Activated T-helper 1 cell treated with anti-CD3 and anti-CD28 coated beads, Interleukin-12 subunit alpha, Interleukin-12 subunit beta, Interleukin-2, Interleukin-4 antibody, amounts not matched to agents 30 ng/mL and 10 ng/mL and 1 ng/mL, durations not matched to agents 14 hours and 24 hours and 36 hours (primary cell): ENCODE measurements around the gene ERMAP. TPM values are rescaled to one million over a fixed set of nuclear protein-coding genes. Genes with fewer than 3 reads are reported as not detected.

Source experiments
- DNase-seq: peaks from one replicate; pipeline ENCODE4 v3.0.0; 2021; ENCODE audit warnings: low spot score
- H3K27ac Mint-ChIP-seq: one replicate; pipeline ENCODE4 v1.8.0; 2021; ENCODE audit warnings: mild to moderate bottlenecking, mixed read lengths
- H3K27me3 Mint-ChIP-seq: one replicate; pipeline ENCODE4 v1.8.0; 2022; ENCODE audit warnings: mild to moderate bottlenecking, moderate library complexity, mixed read lengths; ENCODE audit not compliant: insufficient read depth
- H3K36me3 Mint-ChIP-seq: one replicate; pipeline ENCODE4 v1.8.0; 2021; ENCODE audit warnings: low read depth, mixed read lengths
- H3K4me1 Mint-ChIP-seq: one replicate; pipeline ENCODE4 v1.8.0; 2021; ENCODE audit warnings: low read depth, mixed read lengths
- H3K4me3 Mint-ChIP-seq: one replicate; pipeline ENCODE4 v1.8.0; 2021; ENCODE audit warnings: mild to moderate bottlenecking, moderate library complexity, mixed read lengths
- H3K9me3 Mint-ChIP-seq: one replicate; pipeline ENCODE4 v1.8.0; 2021; ENCODE audit warnings: mixed read lengths
- intact Hi-C: fragments of 100-400 bp; cut with micrococcal nuclease; formaldehyde crosslinking; loops from one replicate; pipeline ENCODE4 v1.15.1; 2024
- total RNA-seq: library from RNA; stranded (reverse); gene quantifications from 2 replicates; pipeline ENCODE4 v1.2.3, GENCODE V29; 2022

ERMAP gene
- total RNA-seq, 1 donor from 2014 or later: 3.7 TPM

DNA sequence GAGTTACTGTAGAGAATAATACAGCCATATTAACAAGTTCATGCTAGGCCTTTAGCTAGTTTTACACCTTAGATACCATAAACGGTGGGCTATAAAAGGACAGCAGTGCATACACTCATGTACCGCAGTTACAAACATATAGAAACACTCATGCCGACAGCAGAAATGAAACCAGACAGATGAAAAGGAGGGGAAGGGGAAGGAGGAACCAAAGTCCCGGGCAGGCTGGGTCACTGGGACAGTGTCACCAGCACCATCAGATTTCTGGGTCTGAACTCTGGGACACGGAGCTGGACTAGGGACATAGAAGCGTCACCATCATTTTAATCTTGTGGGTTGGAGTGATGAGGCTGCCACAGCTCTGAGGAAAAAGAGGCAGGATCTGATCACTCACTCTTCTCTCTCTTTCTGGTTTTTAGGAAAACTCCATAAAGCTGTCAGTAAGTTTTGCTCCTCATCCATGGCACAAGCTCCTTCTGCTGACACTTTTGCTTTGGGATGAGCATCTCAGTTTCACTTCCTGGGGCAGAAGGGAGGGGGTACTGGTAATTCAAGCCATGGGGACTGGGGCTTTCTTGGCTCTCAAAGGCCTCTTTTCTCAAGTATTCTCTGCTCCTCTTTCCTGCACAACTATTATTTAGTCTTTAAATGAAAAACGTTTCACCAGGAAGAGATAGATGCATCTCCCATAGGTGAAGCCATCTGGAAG lies 21.7 kb downstream of the ERMAP start:
- no peaks in the 10 kb centered on the region for H3K36me3 Mint-ChIP-seq
- H3K4me3 Mint-ChIP-seq: no peak overlapping the region
- H3K27ac Mint-ChIP-seq: no peak overlapping the region
- intact Hi-C loops: no loop called here
- DNase-seq: no peak
- no peaks in the 10 kb centered on the region for H3K27me3 Mint-ChIP-seq
- H3K4me1 Mint-ChIP-seq: no peaks in the 10 kb centered on the region
- H3K9me3 Mint-ChIP-seq: no peaks in the 10 kb centered on the region

DNA sequence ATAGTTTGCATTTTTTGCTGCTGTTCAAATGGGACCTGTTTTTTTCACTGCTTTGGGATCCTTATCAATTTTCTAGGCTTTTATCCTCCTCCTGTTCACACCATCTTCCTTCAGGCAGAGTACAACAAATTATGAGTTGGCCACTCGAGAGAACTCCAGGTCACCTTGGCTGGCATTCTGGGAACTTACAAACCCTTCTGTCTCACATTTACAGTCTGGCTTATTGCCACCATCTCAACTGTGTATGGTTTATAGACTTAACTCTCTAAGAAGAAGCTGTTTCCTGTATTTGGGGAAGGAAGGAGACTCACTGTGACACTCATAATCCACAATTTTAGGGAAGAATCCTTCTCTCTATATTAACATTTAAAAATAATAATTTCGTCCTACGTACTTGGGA lies 24.1 kb downstream of the ERMAP start:
- no peak for DNase-seq
- Mint-ChIP-seq H3K36me3 (no peaks in the 10 kb centered on the region), H3K4me1 (peaks cover 10% of the 10 kb centered on the region), H3K27ac (no peak overlapping the region), H3K4me3 (no peak overlapping the region), H3K27me3 (no peaks in the 10 kb centered on the region), H3K9me3 (no peaks in the 10 kb centered on the region)
- intact Hi-C loops: loop anchor here (10.0 kb wide), 3 partner anchors 334 to 1944 kb away; partner anchors contain the start of genes BEST4, CFAP57, EBNA1BP2 and ELOVL1

DNA sequence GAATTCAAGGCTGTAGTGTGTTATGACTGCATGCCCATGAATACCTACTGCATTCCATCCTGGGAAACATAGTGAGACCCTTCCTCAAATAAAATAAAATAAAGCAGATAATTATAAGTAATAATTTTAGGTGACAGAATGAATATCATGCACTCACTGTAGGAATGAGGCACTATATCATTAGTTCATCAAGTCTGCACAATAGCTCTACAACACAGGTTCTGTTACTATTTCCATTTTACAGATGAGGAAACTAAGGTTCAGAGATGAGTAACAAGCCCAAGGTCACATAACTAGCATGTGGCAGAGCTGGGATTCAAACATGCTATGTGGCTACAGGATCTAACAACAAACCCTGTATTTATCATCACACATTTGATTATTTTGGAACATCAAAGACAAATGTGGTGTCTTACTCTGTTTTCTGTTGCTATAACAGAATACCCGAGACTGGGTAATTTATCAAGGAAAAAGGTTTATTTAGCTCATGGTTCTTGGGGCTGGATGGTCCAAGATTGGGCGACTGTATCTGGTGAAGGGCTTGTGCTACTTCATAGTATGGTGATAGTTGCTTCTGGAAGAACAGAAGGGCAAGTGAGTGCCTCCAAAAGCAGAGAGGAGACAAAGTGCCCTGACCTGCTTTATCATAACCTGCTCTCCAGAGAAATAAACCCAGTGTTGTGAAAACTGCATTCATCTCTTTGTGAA lies 24.7 kb downstream of the ERMAP start:
- Mint-ChIP-seq H3K27me3 (no peaks in the 10 kb centered on the region), H3K4me3 (no peak overlapping the region), H3K9me3 (no peaks in the 10 kb centered on the region), H3K4me1 (peaks cover 14% of the 10 kb centered on the region), H3K27ac (no peak overlapping the region), H3K36me3 (no peaks in the 10 kb centered on the region)
- no peak for DNase-seq
- intact Hi-C loops: loop anchor here (10.0 kb wide), 3 partner anchors 333 to 1943 kb away; partner anchors contain the start of genes BEST4, CFAP57, EBNA1BP2 and ELOVL1

DNA sequence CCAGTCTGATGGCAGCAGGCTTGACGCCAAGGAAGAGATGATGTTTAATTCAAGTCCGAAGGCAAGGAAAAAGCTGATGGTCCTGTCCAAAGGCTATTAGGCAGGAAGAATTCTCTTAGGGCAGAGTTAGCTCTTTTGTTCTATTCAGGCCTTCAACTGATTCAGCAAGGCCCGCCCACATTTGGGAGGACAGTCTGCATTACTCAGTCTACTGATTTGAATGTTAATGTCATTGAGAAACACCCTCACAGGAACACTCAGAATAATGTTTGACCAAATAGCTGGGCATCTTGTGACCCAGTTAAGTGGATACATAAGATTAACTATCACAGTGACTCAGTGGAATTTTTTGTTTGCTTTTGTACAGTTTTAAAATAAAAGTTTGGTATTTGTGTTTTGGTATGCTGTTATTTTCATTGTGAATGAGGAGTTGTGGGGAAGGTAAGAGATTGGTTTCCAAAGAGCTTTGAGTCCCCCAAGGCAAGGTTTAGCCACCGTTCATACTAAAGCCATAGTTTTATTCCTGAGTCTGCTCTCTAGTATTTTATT lies 27.7 kb downstream of the ERMAP start:
- Mint-ChIP-seq H3K36me3 (peaks cover 9% of the 10 kb centered on the region), H3K4me3 (peak overlapping the region; percentile 23), H3K9me3 (no peaks in the 10 kb centered on the region), H3K4me1 (peaks cover 37% of the 10 kb centered on the region), H3K27ac (no peak overlapping the region), H3K27me3 (no peaks in the 10 kb centered on the region)
- intact Hi-C loops: loop anchor here (10.0 kb wide), 3 partner anchors 330 to 1940 kb away; partner anchors contain the start of genes BEST4, CFAP57, EBNA1BP2 and ELOVL1
- no peak for DNase-seq

DNA sequence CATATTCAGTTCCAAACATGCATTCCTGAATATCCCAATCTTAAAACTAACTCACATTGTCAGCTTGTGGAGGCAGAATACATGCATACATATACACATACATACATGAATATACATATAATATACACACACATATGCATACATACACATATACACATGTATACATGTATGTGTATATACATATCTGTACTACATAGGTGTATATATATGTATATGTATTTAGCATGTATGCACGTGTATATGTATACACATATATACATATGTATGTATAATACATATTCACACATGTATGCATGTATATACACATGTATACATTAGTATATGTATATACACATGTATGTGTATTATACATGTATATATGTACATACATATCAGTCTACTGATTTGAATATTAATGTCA lies 28.3 kb downstream of the ERMAP start:
- DNase-seq: no peak
- Mint-ChIP-seq H3K36me3 (peaks cover 13% of the 10 kb centered on the region), H3K27me3 (no peaks in the 10 kb centered on the region), H3K4me1 (peaks cover 41% of the 10 kb centered on the region), H3K9me3 (no peaks in the 10 kb centered on the region), H3K27ac (no peak overlapping the region), H3K4me3 (no peak overlapping the region)
- intact Hi-C loops: loop anchor here (10.0 kb wide), 3 partner anchors 330 to 1940 kb away; partner anchors contain the start of genes BEST4, CFAP57, EBNA1BP2 and ELOVL1

DNA sequence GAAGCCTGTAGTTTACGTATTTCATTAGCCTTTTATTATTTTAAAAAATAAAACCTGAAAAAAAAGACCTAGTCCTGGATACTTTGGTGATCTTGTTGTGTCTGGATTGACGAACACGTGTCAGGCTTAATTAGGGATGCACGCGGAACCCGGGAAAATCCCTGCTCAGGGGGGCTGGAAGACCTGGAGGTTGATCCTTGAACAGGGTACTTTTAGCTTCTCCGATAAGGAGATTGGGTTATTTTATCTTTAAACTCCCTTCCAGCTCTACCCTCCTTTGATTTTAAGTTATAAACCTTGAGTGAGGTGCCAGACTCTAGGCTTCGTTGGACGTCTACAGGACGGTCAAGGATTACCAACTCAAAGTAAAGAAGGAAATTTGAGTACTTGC lies 28.9 kb downstream of the ERMAP start:
- H3K36me3 Mint-ChIP-seq: peaks cover 19% of the 10 kb centered on the region
- DNase-seq: no peak
- H3K9me3 Mint-ChIP-seq: peaks cover 3% of the 10 kb centered on the region
- H3K27ac Mint-ChIP-seq: peak overlapping the region; percentile 78
- no peaks in the 10 kb centered on the region for H3K27me3 Mint-ChIP-seq
- H3K4me1 Mint-ChIP-seq: peaks cover 41% of the 10 kb centered on the region
- peak overlapping the region; percentile 97 for H3K4me3 Mint-ChIP-seq
- intact Hi-C loops: loop anchor here (1.0 to 10.0 kb wide), 11 partner anchors 30 to 1939 kb away; partner anchors contain the start of genes BEST4, C1orf50, CCDC30 and CFAP57

DNA sequence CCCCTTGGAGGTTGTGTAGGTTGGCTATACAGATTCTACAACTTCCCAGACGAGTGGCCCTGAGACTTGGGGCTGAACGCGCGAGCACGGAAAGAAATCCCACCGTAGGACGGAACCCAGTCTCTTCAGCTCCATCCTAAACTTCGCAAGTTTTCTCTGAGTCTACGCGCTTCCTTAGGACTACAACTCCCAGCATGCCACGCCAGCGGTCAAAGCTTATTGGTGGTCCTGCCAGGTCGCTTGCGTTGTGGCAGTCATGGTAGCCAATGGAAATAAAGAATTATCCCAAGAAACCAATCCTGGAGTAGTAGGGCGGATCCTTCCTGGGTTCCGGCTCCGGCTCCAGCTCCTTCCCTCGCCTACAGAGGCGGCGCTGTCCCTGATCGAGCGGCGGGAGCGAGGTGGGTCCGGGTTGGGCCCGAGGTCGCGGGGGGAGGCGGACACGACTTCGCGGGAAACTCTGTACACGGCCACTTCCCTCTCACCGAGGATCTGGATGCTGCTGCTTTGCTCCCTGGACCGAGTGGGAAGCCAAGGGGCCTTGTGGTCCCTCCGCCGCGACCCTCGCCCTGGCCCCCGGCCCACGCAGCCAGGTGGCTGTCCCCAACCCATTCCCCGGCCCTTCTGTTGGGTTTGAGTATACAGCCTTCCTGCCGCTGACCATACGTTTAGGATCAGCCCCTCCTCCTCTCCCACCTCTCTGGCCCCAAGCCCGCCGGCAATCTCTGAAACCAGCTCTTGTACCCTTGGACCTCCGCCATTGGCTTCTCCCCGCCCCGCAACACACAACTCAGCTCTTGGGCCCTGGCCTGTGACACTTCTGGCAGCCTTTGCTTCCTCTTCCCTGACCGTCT lies 29.6 kb downstream of the ERMAP start, which contains the start of gene ZNF691:
TSS of gene ZNF691 (plus strand) at position 357 of the 854 bp plus-strand sequence. CDS start 3,046 bp downstream, outside the sequence.
- peak; percentile 86 for DNase-seq
- Mint-ChIP-seq H3K9me3 (peaks cover 6% of the 10 kb centered on the region), H3K4me3 (peak within 1 kb of the TSS; percentile 97), H3K36me3 (peaks cover 26% of the 10 kb centered on the region), H3K27me3 (no peaks in the 10 kb centered on the region), H3K27ac (peak within 1 kb of the TSS; percentile 78), H3K4me1 (peaks cover 41% of the 10 kb centered on the region)
- intact Hi-C loops: loop anchor here (1.0 to 10.0 kb wide), 11 partner anchors 30 to 1938 kb away; partner anchors contain the start of genes BEST4, C1orf50, CCDC30 and CFAP57

DNA sequence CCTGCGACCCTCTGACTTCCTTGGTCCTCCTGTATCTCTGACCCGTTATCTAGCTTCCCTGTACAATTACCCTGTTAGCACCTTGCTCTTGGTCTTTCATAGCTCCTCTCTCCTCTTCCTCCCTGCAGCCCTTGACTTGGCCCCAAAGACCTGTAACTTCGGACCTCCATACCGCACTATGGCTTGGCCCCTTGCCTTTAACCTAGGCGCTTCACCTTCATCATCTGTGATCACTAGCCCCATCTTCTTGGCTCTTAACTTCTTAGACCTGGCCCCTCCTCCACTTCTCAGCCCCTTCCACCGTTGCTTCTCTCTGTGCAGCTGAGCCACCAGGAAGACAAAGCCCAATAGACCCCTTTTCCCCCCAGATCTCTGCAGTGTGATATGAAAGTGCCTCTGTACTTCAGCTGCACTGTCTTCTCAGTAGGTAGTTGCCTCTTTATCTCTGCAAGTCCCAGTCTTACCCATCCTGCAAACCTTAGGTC lies 30.2 kb downstream of the ERMAP start:
- intact Hi-C loops: loop anchor here (2.0 to 10.0 kb wide), 5 partner anchors 68 to 1938 kb away; partner anchors contain the start of genes BEST4, CFAP57, EBNA1BP2 and ELOVL1
- Mint-ChIP-seq H3K27me3 (no peaks in the 10 kb centered on the region), H3K9me3 (peaks cover 6% of the 10 kb centered on the region), H3K36me3 (peaks cover 29% of the 10 kb centered on the region), H3K27ac (peak overlapping the region; percentile 68), H3K4me1 (peaks cover 41% of the 10 kb centered on the region), H3K4me3 (peak overlapping the region; percentile 97)
- no peak for DNase-seq

DNA sequence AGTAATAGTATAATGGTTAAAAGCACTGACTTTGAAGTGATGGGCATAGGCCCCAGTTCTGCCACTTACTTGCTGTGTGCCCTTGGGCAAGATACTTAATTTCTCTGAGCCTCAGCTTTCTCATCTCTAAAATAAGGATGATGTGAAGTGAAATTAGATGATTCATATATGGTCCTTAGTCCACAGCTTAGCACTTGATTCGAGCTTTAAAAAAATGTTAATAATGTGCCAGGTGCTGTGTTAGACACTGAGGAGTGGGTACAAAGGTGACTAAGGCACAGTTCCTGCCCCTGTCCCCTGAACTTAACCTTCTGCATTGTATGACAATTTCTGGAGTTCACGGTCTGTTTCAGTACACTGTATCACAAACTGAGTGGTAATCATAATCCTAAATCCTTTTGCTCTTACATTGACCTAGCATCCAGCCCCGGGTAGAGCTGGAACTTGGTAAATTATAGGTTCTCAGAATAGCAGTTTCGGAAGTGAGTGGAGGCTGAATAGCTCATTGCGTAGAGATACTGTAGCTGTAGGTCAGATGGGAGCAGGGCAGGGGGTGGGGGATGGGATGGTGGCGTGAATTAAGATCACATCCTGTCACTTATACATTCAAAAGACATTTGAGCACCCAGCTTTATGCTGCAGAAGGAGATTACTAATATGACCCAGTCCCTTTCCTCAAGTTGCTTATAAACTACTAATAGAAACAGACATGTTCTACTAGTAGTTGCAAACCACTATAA lies 31.0 kb downstream of the ERMAP start:
- Mint-ChIP-seq H3K27ac (peak overlapping the region; percentile 68), H3K4me1 (peaks cover 41% of the 10 kb centered on the region), H3K9me3 (peaks cover 6% of the 10 kb centered on the region), H3K4me3 (peak overlapping the region; percentile 97), H3K27me3 (no peaks in the 10 kb centered on the region), H3K36me3 (peaks cover 33% of the 10 kb centered on the region)
- intact Hi-C loops: loop anchor here (2.0 to 10.0 kb wide), 5 partner anchors 69 to 1937 kb away; partner anchors contain the start of genes BEST4, CFAP57, EBNA1BP2 and ELOVL1
- no peak for DNase-seq

DNA sequence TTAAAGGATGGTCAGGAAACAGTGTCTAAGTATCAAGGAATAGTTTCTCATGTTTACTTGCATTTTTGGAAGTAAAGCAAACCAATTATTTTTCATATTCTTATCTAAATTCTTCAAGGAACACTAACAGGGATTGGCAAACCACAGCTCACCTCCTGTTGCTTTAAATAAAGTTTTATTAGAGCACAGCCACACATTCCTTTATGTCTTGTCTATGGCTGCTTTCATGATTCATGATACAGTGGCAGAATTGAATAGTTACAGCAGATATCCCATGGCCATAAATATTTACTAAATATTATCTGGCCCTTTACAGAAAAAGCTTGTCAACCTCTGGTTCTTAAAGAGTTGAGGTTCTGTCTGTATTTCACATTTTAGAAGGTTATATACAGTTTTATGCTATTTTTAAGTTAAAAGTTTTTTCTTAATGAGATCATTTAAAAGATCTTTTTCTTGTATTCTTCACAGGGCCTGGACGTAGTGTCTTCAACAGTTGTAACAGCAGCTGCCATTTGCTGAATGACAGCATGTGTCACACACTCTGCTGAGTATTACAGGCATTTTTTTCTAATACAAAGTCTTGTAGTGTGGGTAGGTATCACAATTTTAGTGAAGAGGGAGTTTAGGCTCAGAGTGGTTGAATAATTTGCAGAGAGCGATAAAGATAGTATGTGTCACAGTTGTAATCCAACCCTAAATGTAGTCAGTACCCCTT lies 32.1 kb downstream of the ERMAP start:
- Mint-ChIP-seq H3K27ac (no peak overlapping the region), H3K4me3 (no peak overlapping the region), H3K9me3 (peaks cover 6% of the 10 kb centered on the region), H3K27me3 (no peaks in the 10 kb centered on the region), H3K4me1 (peaks cover 41% of the 10 kb centered on the region), H3K36me3 (peaks cover 33% of the 10 kb centered on the region)
- no peak for DNase-seq
- intact Hi-C loops: loop anchor here (10.0 kb wide), 3 partner anchors 326 to 1936 kb away; partner anchors contain the start of genes BEST4, CFAP57, EBNA1BP2 and ELOVL1

DNA sequence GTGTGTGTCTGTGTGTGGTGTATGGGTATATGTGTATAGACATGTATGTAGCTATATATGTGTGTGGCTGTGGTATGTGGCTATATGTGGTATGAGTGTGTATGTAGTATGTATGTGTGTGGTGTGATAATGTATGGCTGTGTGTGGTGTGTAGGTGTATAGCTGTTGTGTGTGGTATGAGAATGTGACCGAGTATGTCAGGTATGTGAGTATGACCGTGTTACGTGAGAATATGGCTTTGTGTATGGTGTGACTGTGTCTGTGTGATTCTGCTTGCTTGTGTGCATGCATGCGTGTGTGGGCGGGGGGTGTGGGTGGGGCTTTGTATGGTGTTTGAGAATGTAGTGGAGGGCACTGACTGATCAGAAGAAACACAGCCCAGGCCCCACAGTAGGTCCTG lies 33.0 kb downstream of the ERMAP start:
- intact Hi-C loops: loop anchor here (10.0 kb wide), 3 partner anchors 325 to 1935 kb away; partner anchors contain the start of genes BEST4, CFAP57, EBNA1BP2 and ELOVL1
- H3K27ac Mint-ChIP-seq: no peak overlapping the region
- H3K36me3 Mint-ChIP-seq: peaks cover 33% of the 10 kb centered on the region

More for the DNA sequence above, 33.0 kb downstream of the ERMAP start:
- H3K9me3 Mint-ChIP-seq: peaks cover 6% of the 10 kb centered on the region
- peaks cover 35% of the 10 kb centered on the region for H3K4me1 Mint-ChIP-seq
- no peaks in the 10 kb centered on the region for H3K27me3 Mint-ChIP-seq
- no peak overlapping the region for H3K4me3 Mint-ChIP-seq
- no peak for DNase-seq
